ENCODE measurements around the gene CELF3. TPM values are rescaled to one million over a fixed set of nuclear protein-coding genes. Genes with fewer than 3 reads are reported as not detected.
A peak's percentile ranks its signal among the peaks of the same experiment; 100 is the strongest.

Gene CELF3
- total and polyA plus RNA-seq, 8 donors: 0.72 to 1.4 (median 0.90) TPM; not detected in 2

DNA sequence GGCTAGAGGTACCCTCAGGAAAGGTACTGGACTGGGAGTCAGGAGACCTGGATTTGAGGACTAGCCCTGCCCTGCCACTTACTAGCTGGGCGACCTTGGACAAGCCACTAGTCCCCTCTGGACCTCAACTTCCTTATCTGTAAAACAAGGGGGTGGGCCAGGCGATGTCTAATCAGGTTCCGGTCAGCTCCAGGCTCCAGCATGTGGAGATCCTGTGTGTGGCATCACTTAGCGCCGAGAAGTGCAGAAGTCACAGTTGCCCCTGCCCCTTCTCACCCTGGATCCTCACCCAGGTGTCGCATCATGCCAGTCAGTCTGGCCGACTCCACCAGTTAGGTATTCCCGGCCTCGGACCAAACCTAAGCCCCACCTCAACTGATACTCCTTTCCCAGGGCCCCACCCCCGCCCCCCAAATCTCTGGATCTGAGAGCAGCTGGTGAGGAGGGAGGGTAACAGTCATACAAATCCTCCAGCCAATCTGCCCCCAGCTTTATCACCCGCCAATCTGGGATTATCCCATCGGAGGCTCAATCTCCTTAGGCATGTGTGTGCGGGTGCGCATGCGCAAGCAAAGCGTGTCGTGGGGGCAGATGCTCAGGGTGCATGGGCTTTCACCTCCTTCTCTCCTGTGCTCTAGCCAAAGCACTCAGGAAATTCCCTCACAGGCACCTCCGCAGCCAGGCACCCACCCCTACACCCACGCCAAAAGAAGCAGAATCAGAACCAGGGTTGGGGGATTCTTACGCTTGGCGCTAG is 5.4 kb downstream of the CELF3 start:
- Histone ChIP-seq H3K4me3 (no peak overlapping the region), H3K9me3 (no peaks in the 10 kb centered on the region), H3K36me3 (no peaks in the 10 kb centered on the region), H3K27me3 (peaks cover 8 to 38% of the 10 kb centered on the region in 2 donors), H3K27ac (no peak overlapping the region), H3K4me1 (no peaks in the 10 kb centered on the region)
- TF ChIP-seq, protein P1, sequence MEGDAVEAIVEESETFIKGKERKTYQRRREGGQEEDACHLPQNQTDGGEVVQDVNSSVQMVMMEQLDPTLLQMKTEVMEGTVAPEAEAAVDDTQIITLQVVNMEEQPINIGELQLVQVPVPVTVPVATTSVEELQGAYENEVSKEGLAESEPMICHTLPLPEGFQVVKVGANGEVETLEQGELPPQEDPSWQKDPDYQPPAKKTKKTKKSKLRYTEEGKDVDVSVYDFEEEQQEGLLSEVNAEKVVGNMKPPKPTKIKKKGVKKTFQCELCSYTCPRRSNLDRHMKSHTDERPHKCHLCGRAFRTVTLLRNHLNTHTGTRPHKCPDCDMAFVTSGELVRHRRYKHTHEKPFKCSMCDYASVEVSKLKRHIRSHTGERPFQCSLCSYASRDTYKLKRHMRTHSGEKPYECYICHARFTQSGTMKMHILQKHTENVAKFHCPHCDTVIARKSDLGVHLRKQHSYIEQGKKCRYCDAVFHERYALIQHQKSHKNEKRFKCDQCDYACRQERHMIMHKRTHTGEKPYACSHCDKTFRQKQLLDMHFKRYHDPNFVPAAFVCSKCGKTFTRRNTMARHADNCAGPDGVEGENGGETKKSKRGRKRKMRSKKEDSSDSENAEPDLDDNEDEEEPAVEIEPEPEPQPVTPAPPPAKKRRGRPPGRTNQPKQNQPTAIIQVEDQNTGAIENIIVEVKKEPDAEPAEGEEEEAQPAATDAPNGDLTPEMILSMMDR (IDR thresholded peaks at IDR 0.05): no peak
- ATAC-seq (no peak), DNase-seq (no peak)
- intact Hi-C loops (cut with DNase I): no loop called here

DNA sequence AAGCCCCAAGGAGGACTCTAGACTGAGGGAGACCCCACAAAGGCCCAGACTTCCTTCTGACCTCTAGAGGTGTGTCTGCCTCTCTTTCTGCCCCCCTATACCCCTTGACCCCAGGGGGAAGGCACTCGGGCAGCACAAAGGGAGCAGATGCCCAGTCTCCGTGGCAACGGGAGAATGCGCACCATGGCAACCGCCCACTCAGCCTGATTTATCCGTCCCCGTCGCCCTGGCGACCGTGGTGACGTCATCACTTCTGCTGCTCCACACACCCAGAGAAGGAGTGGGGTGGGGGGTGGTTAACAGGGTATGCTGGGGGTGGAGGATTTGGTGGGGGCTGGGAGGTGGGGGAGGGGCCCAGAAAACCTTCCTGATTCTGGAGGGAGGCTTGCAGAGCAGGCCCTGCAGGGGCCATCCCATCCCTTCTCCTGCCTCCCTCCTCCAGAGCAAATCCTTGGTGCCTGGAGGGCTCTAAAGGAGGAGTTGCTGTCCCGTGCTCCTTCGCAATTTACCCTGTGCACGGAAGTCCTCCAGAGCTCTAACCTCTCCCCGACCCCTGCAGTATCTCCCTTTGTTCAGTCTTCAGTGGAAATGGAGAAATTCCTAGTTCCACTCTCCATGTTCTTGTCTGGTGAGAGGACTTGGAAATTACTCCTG is 6.3 kb downstream of the CELF3 start:
- intact Hi-C loops (cut with DNase I): no loop called here
- peak in 1 of 4 donors; percentile 44 for DNase-seq

DNA sequence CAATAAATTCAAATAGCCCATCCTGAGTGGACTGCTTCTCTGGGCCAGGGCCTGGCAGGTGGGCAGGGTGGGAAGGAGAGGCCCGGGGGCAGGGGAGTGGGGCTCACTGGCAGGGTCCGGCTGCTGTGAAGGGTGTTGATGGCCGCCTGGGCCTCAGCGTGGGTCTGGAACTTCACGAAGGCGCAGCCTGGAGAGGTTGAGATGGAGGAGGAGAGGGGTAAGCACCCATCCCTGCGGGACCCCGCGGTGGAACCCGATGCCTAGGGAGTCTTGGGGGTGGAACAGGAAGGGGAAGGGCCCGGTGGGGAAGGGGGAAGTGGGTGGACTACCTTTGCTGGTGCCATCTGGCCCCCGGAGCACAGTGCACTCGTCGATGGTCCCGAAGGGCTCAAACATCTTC is 7.7 kb downstream of the CELF3 start:
- H3K36me3 ChIP-seq: no peaks in the 10 kb centered on the region
- intact Hi-C loops (cut with DNase I): no loop called here
- H3K4me1 ChIP-seq: no peaks in the 10 kb centered on the region
- no peak overlapping the region for H3K4me3 ChIP-seq
- DNase-seq (no peak), ATAC-seq (no peak)
- TF ChIP-seq, protein P1 (IDR thresholded peaks at IDR 0.05): no peak
- peaks cover 0 to 15% of the 10 kb centered on the region in 2 donors for H3K27me3 ChIP-seq
- H3K27ac ChIP-seq: no peak overlapping the region
- no peaks in the 10 kb centered on the region for H3K9me3 ChIP-seq

More for the DNA sequence above, 6.3 kb downstream of the CELF3 start:
- Histone ChIP-seq H3K27me3 (peaks cover 0 to 29% of the 10 kb centered on the region in 2 donors), H3K4me3 (no peak overlapping the region), H3K9me3 (no peaks in the 10 kb centered on the region), H3K36me3 (no peaks in the 10 kb centered on the region), H3K4me1 (no peaks in the 10 kb centered on the region), H3K27ac (no peak overlapping the region)
- ATAC-seq: no peak
- TF ChIP-seq, protein P1 (IDR thresholded peaks at IDR 0.05): no peak

DNA sequence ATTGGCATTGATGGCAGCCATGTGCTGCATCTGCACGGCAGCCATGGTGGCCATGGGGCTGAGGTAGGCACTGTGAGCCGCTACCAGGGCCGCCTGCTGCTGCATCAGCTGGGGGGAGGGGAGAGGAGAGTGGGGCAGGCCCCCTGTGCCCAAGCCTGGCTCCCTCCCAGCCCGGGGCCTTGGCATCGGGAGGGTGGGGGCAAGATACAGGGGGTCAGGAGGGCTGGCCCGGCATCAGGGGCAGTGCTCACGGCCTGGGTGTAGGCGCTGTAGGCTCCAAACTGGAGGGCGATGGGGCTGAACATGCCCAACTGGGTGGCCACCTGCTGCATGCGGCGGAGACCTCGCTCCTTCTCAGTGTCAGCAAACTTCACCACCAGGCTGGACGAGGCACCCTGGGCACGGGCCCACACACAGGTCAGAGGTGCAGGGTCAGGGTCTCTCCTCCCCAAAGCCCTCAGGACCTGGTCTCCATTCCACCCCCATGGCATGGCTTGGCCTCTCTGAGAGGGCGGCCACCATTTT is 9.0 kb downstream of the CELF3 start:
- H3K4me1 ChIP-seq: no peaks in the 10 kb centered on the region
- ATAC-seq (no peak), DNase-seq (no peak)
- no peak overlapping the region for H3K4me3 ChIP-seq
- H3K36me3 ChIP-seq: no peaks in the 10 kb centered on the region
- TF ChIP-seq, protein P1 (IDR thresholded peaks at IDR 0.05): no peak
- H3K27me3 ChIP-seq: peaks cover 0 to 8% of the 10 kb centered on the region in 2 donors
- H3K27ac ChIP-seq: no peak overlapping the region
- intact Hi-C loops (cut with DNase I): no loop called here
- H3K9me3 ChIP-seq: no peaks in the 10 kb centered on the region
